HPDE6-E6E7 (cell line): ENCODE data around the gene STX18.

ENCODE experiments used
- DNase-seq: peaks from one replicate; pipeline ENCODE4 v3.0.0; 2011; ENCODE audit warnings: missing footprints; ENCODE audit errors: extremely low spot score

Gene STX18

GRCh38 chr4:4377732-4378460 lies 164.0 kb downstream of the STX18 start:
- no peak for DNase-seq

DNA sequence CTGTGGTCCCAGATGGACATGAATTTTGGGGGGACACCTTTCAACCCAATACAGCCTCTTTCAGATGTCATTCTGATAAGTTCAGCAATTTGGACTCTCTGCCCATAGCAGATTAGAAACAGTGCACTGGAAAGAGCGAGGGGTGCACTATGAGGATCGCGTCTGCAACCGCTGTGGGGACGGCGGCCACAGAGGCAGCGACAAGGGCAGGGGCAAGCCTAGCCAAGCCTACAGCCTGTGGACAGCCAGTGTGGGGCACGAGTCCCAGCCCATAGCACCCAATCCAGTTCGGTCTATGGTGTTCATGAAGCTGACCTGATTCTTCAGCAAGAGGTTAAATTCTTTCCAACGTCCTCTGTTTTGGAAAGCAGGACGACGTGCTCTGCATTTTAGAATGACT lies 164.7 kb downstream of the STX18 start:
- no peak for DNase-seq

- DNase-seq = no peak
These were observed 165.8 kb downstream of the STX18 start for GRCh38 chr4:4376074-4376473.

DNA sequence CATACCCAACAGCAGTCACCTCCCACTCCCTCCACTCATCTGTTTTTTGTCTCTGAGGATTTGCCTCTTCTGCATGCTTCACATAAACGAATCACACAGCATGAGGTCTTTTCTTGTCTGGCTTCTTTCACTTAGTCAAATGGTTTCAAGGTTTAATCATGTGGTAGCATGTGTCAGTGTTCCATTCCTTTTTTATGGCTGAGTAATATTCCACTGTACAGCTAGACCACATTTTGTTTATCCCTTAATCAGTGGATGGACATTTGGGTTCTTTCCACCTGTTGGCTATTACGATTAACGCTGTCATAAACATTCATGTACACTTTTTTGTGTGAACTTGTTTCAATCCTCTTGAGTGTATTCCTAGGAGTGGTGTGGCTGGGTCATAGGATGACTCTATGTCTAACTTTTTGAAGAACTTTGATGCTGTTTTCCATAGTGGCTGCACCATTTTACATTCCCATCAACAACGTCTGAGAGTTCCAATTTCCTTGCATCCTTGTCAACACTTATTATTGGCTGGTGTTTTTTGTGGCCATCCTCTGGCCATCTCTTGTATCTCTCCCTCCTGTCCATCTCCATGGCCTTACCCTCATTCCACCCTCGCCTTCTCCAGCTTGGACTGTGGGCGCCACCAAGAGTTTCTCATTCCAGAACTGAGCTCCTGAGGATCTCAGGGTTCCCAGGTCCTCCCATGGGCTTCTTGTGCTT lies 167.3 kb downstream of the STX18 start:
- no peak for DNase-seq
